ENCODE data around the gene ARHGAP8. TPM values are rescaled to one million over a fixed set of nuclear protein-coding genes. Genes with fewer than 3 reads are reported as not detected.

Gene ARHGAP8
- polyA plus RNA-seq, 1 donor from 2014 or later, result 3.0 TPM

DNA sequence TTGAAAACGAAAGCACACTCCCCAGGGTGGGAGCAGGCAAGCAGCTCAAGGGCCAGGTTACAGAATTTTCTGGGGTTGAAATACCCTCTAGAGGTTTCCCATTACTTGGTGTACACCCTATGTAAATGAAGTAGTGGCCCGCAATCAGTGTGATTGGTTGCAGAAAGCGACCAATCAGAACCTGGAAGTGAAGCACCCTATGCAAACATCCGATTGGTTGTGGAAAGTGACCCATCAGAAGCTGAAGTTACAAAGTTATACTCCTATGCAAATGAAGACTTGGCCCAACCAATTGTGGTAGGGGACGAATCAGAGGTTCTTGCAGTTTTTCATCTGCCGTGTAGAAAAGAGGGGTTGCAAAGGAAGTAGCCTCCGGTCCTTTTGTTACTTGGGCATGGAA is 31.2 kb upstream of the ARHGAP8 start:
- Histone ChIP-seq H3K4me3 (ENCODE audit: low read length) (no peak overlapping the region), H3F3A (ENCODE audit: insufficient read depth, low read length, poor library complexity, severe bottlenecking) (no peaks in the 10 kb centered on the region), H2AFZ (ENCODE audit: low read depth, low read length) (no peak overlapping the region), H3K27ac (ENCODE audit: low read length) (no peak overlapping the region), H3K9me2 (ENCODE audit: insufficient read depth, low read length) (no peaks in the 10 kb centered on the region), H3K9ac (ENCODE audit: low read length) (no peak overlapping the region), H3K4me2 (ENCODE audit: low read length) (no peak overlapping the region), H3K79me2 (replicated peaks; ENCODE audit: insufficient read depth, low read length) (no peaks in the 10 kb centered on the region), H3K36me3 (ENCODE audit: insufficient read depth, low read length) (no peaks in the 10 kb centered on the region), H4K20me1 (ENCODE audit: insufficient read depth) (no peaks in the 10 kb centered on the region), H3K27me3 (ENCODE audit: insufficient read depth, low read depth, low read length) (no peaks in the 10 kb centered on the region), H3K9me3 (ENCODE audit: low read length) (no peaks in the 10 kb centered on the region)
- TF ChIP-seq EP300 (conservative IDR thresholded peaks at IDR 0.05; ENCODE audit: poor library complexity, severe bottlenecking) (no peak), POLR2AphosphoS5 (IDR thresholded peaks at IDR 0.05) (no peak), EZH2 (IDR thresholded peaks at IDR 0.05; ENCODE audit: borderline replicate concordance, insufficient read depth, low read length, poor library complexity, severe bottlenecking) (no peak)
- TF ChIP-seq, protein P1, sequence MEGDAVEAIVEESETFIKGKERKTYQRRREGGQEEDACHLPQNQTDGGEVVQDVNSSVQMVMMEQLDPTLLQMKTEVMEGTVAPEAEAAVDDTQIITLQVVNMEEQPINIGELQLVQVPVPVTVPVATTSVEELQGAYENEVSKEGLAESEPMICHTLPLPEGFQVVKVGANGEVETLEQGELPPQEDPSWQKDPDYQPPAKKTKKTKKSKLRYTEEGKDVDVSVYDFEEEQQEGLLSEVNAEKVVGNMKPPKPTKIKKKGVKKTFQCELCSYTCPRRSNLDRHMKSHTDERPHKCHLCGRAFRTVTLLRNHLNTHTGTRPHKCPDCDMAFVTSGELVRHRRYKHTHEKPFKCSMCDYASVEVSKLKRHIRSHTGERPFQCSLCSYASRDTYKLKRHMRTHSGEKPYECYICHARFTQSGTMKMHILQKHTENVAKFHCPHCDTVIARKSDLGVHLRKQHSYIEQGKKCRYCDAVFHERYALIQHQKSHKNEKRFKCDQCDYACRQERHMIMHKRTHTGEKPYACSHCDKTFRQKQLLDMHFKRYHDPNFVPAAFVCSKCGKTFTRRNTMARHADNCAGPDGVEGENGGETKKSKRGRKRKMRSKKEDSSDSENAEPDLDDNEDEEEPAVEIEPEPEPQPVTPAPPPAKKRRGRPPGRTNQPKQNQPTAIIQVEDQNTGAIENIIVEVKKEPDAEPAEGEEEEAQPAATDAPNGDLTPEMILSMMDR (IDR thresholded peaks at IDR 0.05; ENCODE audit: poor library complexity, severe bottlenecking), result no peak

DNA sequence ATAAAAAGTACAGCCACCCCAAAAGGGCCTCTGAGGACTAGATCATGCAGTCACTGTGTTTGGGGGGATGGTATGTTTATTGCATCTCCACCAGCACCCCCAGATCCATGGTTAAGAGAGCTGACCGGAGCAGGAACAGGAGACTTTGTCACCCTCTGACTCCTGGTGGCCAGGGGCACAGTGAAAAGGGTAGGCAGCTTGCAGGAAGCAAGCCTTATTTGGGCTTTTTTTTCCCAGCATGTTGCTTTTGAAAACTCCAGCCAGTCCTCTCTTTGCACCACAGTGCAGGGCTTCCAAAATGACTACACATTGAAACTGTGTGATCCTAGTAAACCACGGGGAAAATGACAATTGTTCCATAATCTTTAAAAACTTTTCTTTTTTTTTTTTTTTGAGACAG is 29.8 kb upstream of the ARHGAP8 start:
- Histone ChIP-seq H3K36me3 (ENCODE audit: insufficient read depth, low read length) (no peaks in the 10 kb centered on the region), H3K9me2 (ENCODE audit: insufficient read depth, low read length) (no peaks in the 10 kb centered on the region), H3K27me3 (ENCODE audit: insufficient read depth, low read depth, low read length) (no peaks in the 10 kb centered on the region), H3K9ac (ENCODE audit: low read length) (no peak overlapping the region), H2AFZ (ENCODE audit: low read depth, low read length) (no peak overlapping the region), H3K9me3 (ENCODE audit: low read length) (no peaks in the 10 kb centered on the region), H3K27ac (ENCODE audit: low read length) (no peak overlapping the region), H3F3A (ENCODE audit: insufficient read depth, low read length, poor library complexity, severe bottlenecking) (no peaks in the 10 kb centered on the region), H4K20me1 (ENCODE audit: insufficient read depth) (no peaks in the 10 kb centered on the region), H3K4me3 (ENCODE audit: low read length) (no peak overlapping the region), H3K79me2 (replicated peaks; ENCODE audit: insufficient read depth, low read length) (no peaks in the 10 kb centered on the region), H3K4me2 (ENCODE audit: low read length) (no peak overlapping the region)
- TF ChIP-seq EP300 (conservative IDR thresholded peaks at IDR 0.05; ENCODE audit: poor library complexity, severe bottlenecking) (no peak), TAF1 (IDR thresholded peaks at IDR 0.05; ENCODE audit: low read depth) (no peak), MXI1 (conservative IDR thresholded peaks at IDR 0.05; ENCODE audit: poor library complexity, severe bottlenecking) (no peak), SMC3 (conservative IDR thresholded peaks at IDR 0.05; ENCODE audit: poor library complexity) (no peak), EZH2 (IDR thresholded peaks at IDR 0.05; ENCODE audit: borderline replicate concordance, insufficient read depth, low read length, poor library complexity, severe bottlenecking) (no peak), RAD21 (conservative IDR thresholded peaks at IDR 0.05) (no peak), POLR2AphosphoS5 (IDR thresholded peaks at IDR 0.05) (no peak)
- TF ChIP-seq, protein P1 (IDR thresholded peaks at IDR 0.05; ENCODE audit: poor library complexity, severe bottlenecking), result no peak
- TF ChIP-seq, protein P2, sequence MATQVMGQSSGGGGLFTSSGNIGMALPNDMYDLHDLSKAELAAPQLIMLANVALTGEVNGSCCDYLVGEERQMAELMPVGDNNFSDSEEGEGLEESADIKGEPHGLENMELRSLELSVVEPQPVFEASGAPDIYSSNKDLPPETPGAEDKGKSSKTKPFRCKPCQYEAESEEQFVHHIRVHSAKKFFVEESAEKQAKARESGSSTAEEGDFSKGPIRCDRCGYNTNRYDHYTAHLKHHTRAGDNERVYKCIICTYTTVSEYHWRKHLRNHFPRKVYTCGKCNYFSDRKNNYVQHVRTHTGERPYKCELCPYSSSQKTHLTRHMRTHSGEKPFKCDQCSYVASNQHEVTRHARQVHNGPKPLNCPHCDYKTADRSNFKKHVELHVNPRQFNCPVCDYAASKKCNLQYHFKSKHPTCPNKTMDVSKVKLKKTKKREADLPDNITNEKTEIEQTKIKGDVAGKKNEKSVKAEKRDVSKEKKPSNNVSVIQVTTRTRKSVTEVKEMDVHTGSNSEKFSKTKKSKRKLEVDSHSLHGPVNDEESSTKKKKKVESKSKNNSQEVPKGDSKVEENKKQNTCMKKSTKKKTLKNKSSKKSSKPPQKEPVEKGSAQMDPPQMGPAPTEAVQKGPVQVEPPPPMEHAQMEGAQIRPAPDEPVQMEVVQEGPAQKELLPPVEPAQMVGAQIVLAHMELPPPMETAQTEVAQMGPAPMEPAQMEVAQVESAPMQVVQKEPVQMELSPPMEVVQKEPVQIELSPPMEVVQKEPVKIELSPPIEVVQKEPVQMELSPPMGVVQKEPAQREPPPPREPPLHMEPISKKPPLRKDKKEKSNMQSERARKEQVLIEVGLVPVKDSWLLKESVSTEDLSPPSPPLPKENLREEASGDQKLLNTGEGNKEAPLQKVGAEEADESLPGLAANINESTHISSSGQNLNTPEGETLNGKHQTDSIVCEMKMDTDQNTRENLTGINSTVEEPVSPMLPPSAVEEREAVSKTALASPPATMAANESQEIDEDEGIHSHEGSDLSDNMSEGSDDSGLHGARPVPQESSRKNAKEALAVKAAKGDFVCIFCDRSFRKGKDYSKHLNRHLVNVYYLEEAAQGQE (IDR thresholded peaks at IDR 0.05; ENCODE audit: borderline replicate concordance), result no peak

Data from neural cell (in vitro differentiated cells).